Esophagus squamous epithelium (tissue), 5 donors: Measurements from ENCODE around the gene SSR4. TPM values are rescaled to one million over a fixed set of nuclear protein-coding genes. Genes with fewer than 3 reads are reported as not detected.

ENCODE experiments used
- DNase-seq: peaks from one replicate; lab custom pipeline; 2025; lab: John Stamatoyannopoulos, UW
- H3K27ac ChIP-seq, 4 donors: fragments of 200-600 bp; sonication (generic); one replicate each; pipeline ENCODE4 v1.5.1; 2016 to 2019; ENCODE audit warnings: mild to moderate bottlenecking in 1 of 4
- H3K27me3 ChIP-seq, 4 donors: fragments of 200-600 bp; sonication (generic); 1 replicate in 3 of 4; 2 replicates in 1 of 4; pipeline versions ENCODE4 v1.5.1 to v1.6.0; 2017 to 2021; ENCODE audit warnings: antibody characterized with exemption in 1 of 4
- H3K36me3 ChIP-seq, 3 donors: fragments of 200-600 bp; sonication (generic); one replicate each; pipeline ENCODE4 v1.5.1; 2016 to 2019
- H3K4me1 ChIP-seq, 3 donors: fragments of 200-600 bp; sonication (generic); one replicate each; pipeline ENCODE4 v1.5.1; 2017 to 2019
- H3K4me3 ChIP-seq, 4 donors: fragments of 200-600 bp; sonication (generic); 1 replicate in 3 of 4; 2 replicates in 1 of 4; pipeline ENCODE4 v1.5.1; 2016 to 2019; ENCODE audit warnings: mild to moderate bottlenecking in 2 of 4, moderate library complexity in 1 of 4
- H3K9me3 ChIP-seq, 3 donors: fragments of 200-600 bp; sonication (generic); one replicate each; pipeline ENCODE4 v1.5.1; 2016 to 2019
- CTCF ChIP-seq, 6 experiments: fragments of 450-650 bp in 4 of 6; fragments of 200-600 bp in 2 of 6; sonication (generic) in 2 of 6; IDR thresholded peaks; one replicate each; pipeline ENCODE4 v1.5.1; 2016 to 2019; ENCODE audit warnings: antibody characterized with exemption in 6 of 6, mild to moderate bottlenecking in 4 of 6, moderate library complexity in 4 of 6
- POLR2A ChIP-seq, 4 donors: fragments of 450-650 bp; IDR thresholded peaks; one replicate each; pipeline ENCODE4 v1.6.1; 2017; ENCODE audit warnings: antibody characterized with exemption in 4 of 4, mild to moderate bottlenecking in 4 of 4, moderate library complexity in 3 of 4
- WGBS, 2 donors: methylation state at CpG; one replicate each; pipeline ENCODE4 v1.1.5; 2018; 5-methylcytosine and 5-hydroxymethylcytosine counted together
- intact Hi-C: fragments of 100-400 bp; cut with DNase I; formaldehyde crosslinking; loops from one replicate; pipeline ENCODE4 v1.15.0; 2022
- total RNA-seq, 4 donors: library from RNA; depleted of rRNA; stranded (reverse); fragments of >200 nt; gene quantifications; one replicate each; pipeline ENCODE4 v1.1.0, GENCODE V29; 2016
- donor health status: DM: yes; HTN: yes; CAD: no.

The SSR4 gene
- total RNA-seq, 4 donors from 2014 or later, result 131 to 257 (median 159) TPM

- no peaks in the 10 kb centered on the region for H3K27me3 ChIP-seq
- no peaks in the 10 kb centered on the region for H3K36me3 ChIP-seq
- 83 to 86% methylated on average over 1 of the region's 1 CpG for WGBS, 2 donors
- DNase-seq, result no peak
- no peak overlapping the region for H3K27ac ChIP-seq
- intact Hi-C loops, result no loop called here
- TF ChIP-seq POLR2A (IDR thresholded peaks at IDR 0.05) (no peak), CTCF (IDR thresholded peaks at IDR 0.05) (no peak)
- no peak overlapping the region for H3K4me3 ChIP-seq
- peaks cover 0 to 4% (median 0%) of the 10 kb centered on the region in 3 donors for H3K9me3 ChIP-seq
- H3K4me1 ChIP-seq, result no peaks in the 10 kb centered on the region
Measured at GRCh38 chrX:153755136-153755535, 39.3 kb upstream of the SSR4 start.

DNA sequence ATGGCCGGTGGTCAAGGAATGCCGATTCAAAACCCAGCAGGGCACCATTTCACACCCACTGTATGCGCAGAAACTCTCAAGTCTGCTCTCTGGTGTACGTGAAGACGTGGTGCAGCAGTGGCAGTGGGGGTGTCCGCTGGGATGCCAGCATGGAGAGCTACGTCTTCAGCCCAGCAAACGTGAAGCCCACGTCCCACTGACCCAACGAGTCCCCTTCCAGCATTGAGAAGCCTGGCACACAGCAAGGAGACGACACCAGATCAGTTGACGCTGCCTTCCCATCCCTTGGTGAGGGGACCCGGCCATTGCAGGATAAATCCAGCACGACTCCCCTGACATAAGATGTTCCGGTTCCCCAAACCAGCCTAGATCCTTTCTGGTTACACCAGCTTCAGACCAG, 32.6 kb upstream of the SSR4 start:
- peaks cover 0 to 30% (median 20%) of the 10 kb centered on the region in 3 donors for H3K4me1 ChIP-seq
- no peaks in the 10 kb centered on the region for H3K9me3 ChIP-seq
- no peak for DNase-seq
- no peaks in the 10 kb centered on the region for H3K36me3 ChIP-seq
- TF ChIP-seq POLR2A (IDR thresholded peaks at IDR 0.05) (no peak), CTCF (IDR thresholded peaks at IDR 0.05) (no peak)
- H3K27ac ChIP-seq, result no peak overlapping the region
- 81 to 93% methylated on average over 3 to 9 of the region's 15 CpGs for WGBS, 2 donors
- H3K27me3 ChIP-seq, result no peaks in the 10 kb centered on the region
- intact Hi-C loops, result no loop called here
- no peak overlapping the region for H3K4me3 ChIP-seq

DNA sequence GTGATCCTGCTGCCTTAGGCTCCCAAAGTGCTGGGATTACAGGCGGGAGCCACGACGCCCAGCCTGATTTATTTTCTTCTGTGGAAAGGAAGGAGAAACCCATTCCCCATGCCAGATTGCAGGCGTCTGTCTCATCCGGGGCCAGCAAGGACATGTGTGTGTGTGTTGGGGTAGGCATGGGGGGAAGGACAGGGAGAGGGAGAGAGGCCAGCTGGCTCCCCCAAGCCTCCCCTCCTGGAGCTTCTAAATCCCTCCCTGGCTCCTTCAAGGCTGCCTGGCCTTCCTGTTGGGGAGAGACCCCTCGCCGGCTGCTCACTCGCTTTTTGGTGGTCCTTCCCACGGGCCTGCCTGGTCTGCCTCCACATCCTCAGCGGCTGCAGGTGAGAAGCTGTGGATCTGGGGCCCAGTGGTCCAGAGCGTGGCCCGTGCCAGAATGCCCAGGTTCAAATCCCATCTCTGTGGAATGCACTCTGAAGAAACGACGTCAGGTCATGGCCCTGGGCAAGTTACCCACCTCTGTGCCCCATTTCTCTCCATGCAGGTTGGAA, 31.8 kb upstream of the SSR4 start:
- WGBS, 2 donors, result 79 to 80% methylated on average over 3 to 4 of the region's 14 CpGs
- intact Hi-C loops, result no loop called here

DNA sequence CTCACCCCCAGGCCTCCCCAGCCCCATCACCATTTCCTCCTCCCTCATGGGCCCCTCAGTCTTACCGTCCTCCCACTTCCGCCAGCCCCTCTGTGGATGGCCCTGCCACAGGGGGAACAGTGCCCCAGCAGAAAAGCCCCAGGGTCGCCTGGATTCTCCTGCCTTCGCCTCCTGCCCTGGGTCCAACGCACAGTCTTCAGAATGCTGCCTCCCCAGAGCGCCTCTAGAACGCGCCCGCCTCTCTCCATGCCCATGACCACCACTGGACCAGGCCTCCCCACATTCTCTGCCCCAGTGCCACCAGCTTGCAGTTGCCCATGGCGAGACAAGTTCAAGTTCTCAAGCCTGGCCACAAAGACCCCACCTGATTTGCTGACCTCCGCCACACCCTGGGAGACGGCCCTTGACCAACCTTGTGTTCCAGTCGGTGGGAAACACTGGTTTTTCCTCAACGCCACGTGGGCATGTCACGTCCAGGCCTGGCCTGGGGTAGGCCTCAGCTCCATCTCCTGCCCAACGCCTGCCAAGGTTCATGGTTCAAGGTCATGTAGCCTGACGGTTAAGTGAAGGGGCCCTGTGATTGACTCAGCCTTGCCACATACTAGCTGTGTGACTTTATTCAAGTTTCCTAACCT, 31.1 kb upstream of the SSR4 start:
- no peaks in the 10 kb centered on the region for H3K27me3 ChIP-seq
- 72% methylated on average over 4 of the region's 18 CpGs; no CpG with 5 or more reads in 1 of the 2 donors for WGBS, 2 donors
- no peak for TF ChIP-seq CTCF (IDR thresholded peaks at IDR 0.05)
- TF ChIP-seq POLR2A (IDR thresholded peaks at IDR 0.05), result no peak
- H3K4me1 ChIP-seq, result peaks cover 0 to 34% (median 20%) of the 10 kb centered on the region in 3 donors
- intact Hi-C loops, result no loop called here
- H3K27ac ChIP-seq, result no peak overlapping the region
- DNase-seq, result no peak
- H3K36me3 ChIP-seq, result no peaks in the 10 kb centered on the region
- no peaks in the 10 kb centered on the region for H3K9me3 ChIP-seq
- H3K4me3 ChIP-seq, result no peak overlapping the region

More for the DNA sequence above, 31.8 kb upstream of the SSR4 start:
- no peak for TF ChIP-seq CTCF (IDR thresholded peaks at IDR 0.05)
- H3K4me3 ChIP-seq, result no peak overlapping the region
- H3K27me3 ChIP-seq, result no peaks in the 10 kb centered on the region
- DNase-seq, result no peak
- no peaks in the 10 kb centered on the region for H3K36me3 ChIP-seq
- no peak overlapping the region for H3K27ac ChIP-seq
- peaks cover 0 to 34% (median 20%) of the 10 kb centered on the region in 3 donors for H3K4me1 ChIP-seq
- no peaks in the 10 kb centered on the region for H3K9me3 ChIP-seq

DNA sequence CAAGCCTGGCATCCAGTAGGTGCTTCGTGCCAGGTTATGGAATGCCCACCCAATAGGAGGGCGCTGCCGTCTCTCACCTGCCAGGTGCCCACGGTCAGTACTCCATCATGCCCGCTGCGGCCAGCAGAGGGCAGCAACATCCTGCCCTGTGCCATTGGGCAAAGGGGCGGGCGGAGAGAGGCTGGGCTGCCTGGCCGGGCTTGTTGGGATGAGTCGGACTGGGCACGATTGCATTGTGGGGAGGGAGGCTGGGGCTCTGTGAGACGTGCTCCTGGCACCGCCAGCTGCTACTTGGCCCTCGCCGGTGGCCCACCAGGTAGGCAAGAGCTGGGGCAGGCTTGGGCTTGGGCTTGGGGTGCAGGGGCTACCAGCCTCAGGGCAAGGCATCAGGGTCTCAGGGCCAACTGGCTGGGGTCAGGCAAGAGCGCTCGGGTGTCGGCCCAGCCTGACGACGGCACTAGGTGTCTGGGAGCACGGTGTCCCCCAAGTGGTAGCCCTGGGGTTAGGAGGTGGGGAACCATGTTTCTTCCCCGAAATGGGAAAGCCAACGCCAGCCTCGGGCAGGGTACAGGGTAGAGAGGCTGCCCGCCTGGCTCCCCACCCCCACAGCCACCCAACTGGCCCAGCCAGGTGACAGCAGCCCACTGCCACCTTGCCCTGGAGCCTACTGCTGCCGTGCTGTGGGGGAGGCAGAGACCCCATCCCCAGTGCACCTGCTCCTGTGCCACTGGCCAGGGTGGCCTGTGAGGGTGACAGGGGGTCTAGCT, 30.3 kb upstream of the SSR4 start, which contains the start of gene PLXNB3:
Gene PLXNB3 (plus strand): TSS at position 261 of the 767 bp plus-strand sequence. CDS start 1,287 bp downstream, outside the sequence.
- TF ChIP-seq CTCF (IDR thresholded peaks at IDR 0.05) (peak; percentile 72 to 89 (median 85)), POLR2A (IDR thresholded peaks at IDR 0.05) (peak in 1 of 4 donors; percentile 29)
- intact Hi-C loops, result no loop called here
- no peaks in the 10 kb centered on the region for H3K27me3 ChIP-seq
- no peaks in the 10 kb centered on the region for H3K9me3 ChIP-seq
- peak within 1 kb of the TSS; percentile 39 to 60 (median 48) for H3K27ac ChIP-seq
- 70% methylated on average over 2 of the region's 26 CpGs; no CpG with 5 or more reads in 1 of the 2 donors for WGBS, 2 donors
- H3K36me3 ChIP-seq, result no peaks in the 10 kb centered on the region
- DNase-seq, result no peak
- H3K4me3 ChIP-seq, result peak within 1 kb of the TSS; percentile 13 to 60 (median 32)
- peaks cover 0 to 34% (median 20%) of the 10 kb centered on the region in 3 donors for H3K4me1 ChIP-seq
